ENCODE results near the gene BNIP5. TPM values are rescaled to one million over a fixed set of nuclear protein-coding genes. Genes with fewer than 3 reads are reported as not detected.

The BNIP5 gene
- total RNA-seq, 1 donor = not detected

- no peak overlapping the region for H3K4me3 ChIP-seq (ENCODE audit: low read depth, low read length)
- no peak for DNase-seq (ENCODE audit: low read depth)
- TF ChIP-seq CTCF (IDR thresholded peaks at IDR 0.05; ENCODE audit: insufficient read depth, low read depth, low read length) = no peak
These were observed 6.8 kb downstream of the BNIP5 start for GRCh38 chr6:36329798-36330291.

- no peak for TF ChIP-seq CTCF (IDR thresholded peaks at IDR 0.05; ENCODE audit: insufficient read depth, low read depth, low read length)
- no peak overlapping the region for H3K4me3 ChIP-seq (ENCODE audit: low read depth, low read length)
- DNase-seq (ENCODE audit: low read depth) = no peak
These were observed 8.1 kb downstream of the BNIP5 start for GRCh38 chr6:36328600-36328999.

- DNase-seq (ENCODE audit: low read depth) = no peak
- TF ChIP-seq CTCF (IDR thresholded peaks at IDR 0.05; ENCODE audit: insufficient read depth, low read depth, low read length) = no peak
- H3K4me3 ChIP-seq (ENCODE audit: low read depth, low read length) = no peak overlapping the region
These were observed 8.8 kb downstream of the BNIP5 start for GRCh38 chr6:36327919-36328236.

GRCh38 chr6:36327226-36327918 lies 9.3 kb downstream of the BNIP5 start:
- no peak overlapping the region for H3K4me3 ChIP-seq (ENCODE audit: low read depth, low read length)
- no peak for TF ChIP-seq CTCF (IDR thresholded peaks at IDR 0.05; ENCODE audit: insufficient read depth, low read depth, low read length)
- no peak for DNase-seq (ENCODE audit: low read depth)

GRCh38 chr6:36326356-36326995 lies 10.2 kb downstream of the BNIP5 start:
- no peak for TF ChIP-seq CTCF (IDR thresholded peaks at IDR 0.05; ENCODE audit: insufficient read depth, low read depth, low read length)
- no peak for DNase-seq (ENCODE audit: low read depth)
- H3K4me3 ChIP-seq (ENCODE audit: low read depth, low read length) = no peak overlapping the region

GRCh38 chr6:36324715-36325114 lies 12.0 kb downstream of the BNIP5 start:
- DNase-seq (ENCODE audit: low read depth) = no peak
- H3K4me3 ChIP-seq (ENCODE audit: low read depth, low read length) = no peak overlapping the region
- no peak for TF ChIP-seq CTCF (IDR thresholded peaks at IDR 0.05; ENCODE audit: insufficient read depth, low read depth, low read length)
